ENCODE data around the gene C1QTNF4.

- TF ChIP-seq POLR2AphosphoS5 (IDR thresholded peaks at IDR 0.05) = no peak
- TF ChIP-seq CTCF (IDR thresholded peaks at IDR 0.05 in 8 of 11, conservative IDR thresholded peaks at IDR 0.05 in 3 of 11) = peak in 4 of 11 experiments; percentile 16 to 41 (median 20)
- TF ChIP-seq POLR2A (IDR thresholded peaks at IDR 0.05) = no peak
Observed at GRCh38 chr11:47616726-47617416, 22.7 kb upstream of the C1QTNF4 start.
